Endothelial cell of hepatic sinusoid (primary cell): ENCODE measurements around the gene ABCB8.

ENCODE experiments used
- in situ Hi-C: cut with HindIII; loops from 2 replicates; pipeline ENCODE4 v1.10.0; 2017; ENCODE audit warnings: low sequenced_read_pairs

ABCB8 gene

DNA sequence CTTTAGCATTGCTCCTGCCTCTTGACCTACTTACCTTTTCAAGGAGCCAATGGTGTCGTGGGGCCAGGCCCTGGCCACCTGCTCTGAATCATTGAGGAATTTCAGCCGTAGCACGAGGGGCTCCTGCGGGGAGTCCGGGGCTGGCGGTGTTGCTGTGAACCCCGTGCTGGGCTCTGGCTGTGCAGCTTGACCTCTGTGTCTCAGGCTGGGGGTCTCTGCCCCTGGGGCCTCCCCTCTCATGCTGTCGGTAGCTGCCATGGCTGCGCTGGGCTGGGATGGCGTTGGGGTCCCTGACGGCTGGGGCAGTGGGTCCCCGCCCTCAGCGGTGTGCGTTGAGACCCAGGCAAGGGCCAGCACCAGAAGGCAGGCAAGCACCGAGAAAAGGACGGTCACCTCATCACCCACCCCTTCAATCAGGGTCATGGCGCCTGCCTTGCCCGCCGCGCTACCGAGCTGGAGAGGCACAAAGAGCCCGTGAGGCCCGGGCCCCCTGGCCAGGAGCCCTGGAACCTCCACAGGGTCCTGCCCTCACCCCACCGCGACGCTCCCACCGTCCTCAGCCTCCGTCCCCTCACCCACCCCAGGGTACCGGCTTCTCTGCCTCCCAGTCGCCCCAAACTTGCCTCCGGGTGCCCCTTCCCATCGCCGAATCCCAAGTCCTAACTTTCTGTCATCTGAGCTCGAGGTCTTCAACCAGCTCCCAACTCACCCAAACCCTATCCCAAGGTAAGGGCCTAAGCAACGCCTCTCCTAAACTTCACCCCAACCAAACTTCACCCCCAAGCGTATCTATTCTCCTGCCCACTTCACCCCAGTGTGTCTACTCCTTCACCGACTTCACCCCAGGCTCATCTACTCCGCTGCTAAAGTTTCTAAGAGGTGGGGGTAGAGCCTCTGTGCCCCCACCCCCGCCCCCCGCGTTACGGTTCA is 54.2 kb downstream of the ABCB8 start:
- in situ Hi-C loops, result no loop called here

GRCh38 chr7:151083071-151083823 is 55.0 kb downstream of the ABCB8 start, which contains the start of gene TMUB1:
TMUB1 (minus strand) TSS chr7:151083493; CDS start chr7:151082563, 930 bp downstream.
- in situ Hi-C loops, result no loop called here

- in situ Hi-C loops, result no loop called here
Measured at GRCh38 chr7:151083824-151084160, 55.5 kb downstream of the ABCB8 start.

- in situ Hi-C loops, result loop anchor here (5.0 kb wide), 2 partner anchors 53 to 82 kb away; partner anchors contain the start of gene GBX1
Measured at GRCh38 chr7:151085329-151085690, 57.1 kb downstream of the ABCB8 start.

GRCh38 chr7:151085691-151086620 is 57.7 kb downstream of the ABCB8 start, which contains the start of gene AGAP3:
AGAP3 (plus strand) TSS chr7:151086475; CDS start chr7:151086742, 267 bp downstream.
- in situ Hi-C loops, result loop anchor here (5.0 kb wide), 2 partner anchors 54 to 81 kb away; partner anchors contain the start of gene GBX1

DNA sequence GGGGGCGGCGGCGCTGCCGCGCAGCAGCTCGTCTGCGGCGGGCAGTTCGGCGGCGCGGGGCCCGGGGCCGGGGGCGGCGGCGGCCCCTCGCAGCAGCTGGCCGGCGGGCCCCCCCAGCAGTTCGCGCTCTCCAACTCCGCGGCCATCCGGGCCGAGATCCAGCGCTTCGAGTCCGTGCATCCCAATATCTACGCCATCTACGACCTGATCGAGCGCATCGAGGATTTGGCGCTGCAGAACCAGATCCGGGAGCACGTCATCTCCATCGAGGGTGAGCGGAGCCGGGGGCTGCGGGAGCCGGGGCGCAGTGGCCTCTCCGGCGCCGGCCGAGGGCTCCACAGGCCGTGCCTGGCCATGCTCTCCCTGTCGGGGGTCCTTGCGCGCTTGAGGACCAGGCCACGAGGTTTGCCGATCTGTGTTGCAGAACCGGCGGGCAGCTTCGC is 58.6 kb downstream of the ABCB8 start:
- in situ Hi-C loops, result loop anchor here (5.0 kb wide), 2 partner anchors 55 to 80 kb away; partner anchors contain the start of gene GBX1

- in situ Hi-C loops, result loop anchor here (5.0 kb wide), 2 partner anchors 55 to 80 kb away; partner anchors contain the start of gene GBX1
Measured at GRCh38 chr7:151087245-151088018, 59.2 kb downstream of the ABCB8 start.

DNA sequence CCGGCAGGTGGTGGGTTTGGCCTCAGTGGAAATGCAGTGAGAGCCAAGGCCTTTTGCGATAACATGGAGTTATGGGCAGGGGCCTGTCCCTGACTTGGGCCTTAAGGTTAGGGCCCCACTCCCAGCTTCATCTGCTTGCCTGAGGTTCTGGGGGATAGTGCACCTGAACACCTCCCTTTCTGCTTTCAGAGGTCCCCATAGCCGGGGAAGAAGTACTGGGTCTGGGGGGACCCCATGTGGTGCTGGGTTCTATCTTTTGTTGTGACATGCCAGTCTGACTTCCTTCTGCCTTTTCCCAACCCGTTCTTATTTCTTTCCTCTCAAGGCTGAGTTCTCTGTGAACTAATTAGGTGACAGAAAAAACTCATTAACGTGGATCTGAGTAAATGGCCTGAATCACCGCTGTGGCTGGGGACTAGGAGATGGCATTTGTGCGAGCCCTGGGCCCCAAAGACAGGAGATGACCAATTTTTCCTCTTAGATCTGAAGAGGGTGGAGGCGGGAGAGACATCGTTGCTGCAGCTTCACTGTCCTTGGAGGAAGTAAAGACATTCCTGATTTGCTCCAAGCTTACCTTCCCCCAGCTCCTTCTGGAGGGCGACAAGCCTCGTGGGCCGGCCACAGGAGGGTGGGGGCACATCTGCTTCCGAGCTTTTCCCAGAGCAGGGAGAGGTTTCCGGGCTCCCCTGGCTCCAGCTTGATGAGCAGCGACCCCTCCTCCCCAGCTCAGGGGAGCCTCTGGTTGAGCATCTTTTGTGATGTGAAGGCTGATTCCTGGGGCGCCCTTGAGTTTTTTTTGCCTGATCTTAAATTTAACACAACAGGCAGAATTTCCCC is 60.0 kb downstream of the ABCB8 start:
- in situ Hi-C loops, result loop anchor here (5.0 kb wide), 2 partner anchors 56 to 79 kb away; partner anchors contain the start of gene GBX1

GRCh38 chr7:151088856-151089699 is 60.8 kb downstream of the ABCB8 start:
- in situ Hi-C loops, result loop anchor here (5.0 kb wide), 2 partner anchors 57 to 78 kb away; partner anchors contain the start of gene GBX1

DNA sequence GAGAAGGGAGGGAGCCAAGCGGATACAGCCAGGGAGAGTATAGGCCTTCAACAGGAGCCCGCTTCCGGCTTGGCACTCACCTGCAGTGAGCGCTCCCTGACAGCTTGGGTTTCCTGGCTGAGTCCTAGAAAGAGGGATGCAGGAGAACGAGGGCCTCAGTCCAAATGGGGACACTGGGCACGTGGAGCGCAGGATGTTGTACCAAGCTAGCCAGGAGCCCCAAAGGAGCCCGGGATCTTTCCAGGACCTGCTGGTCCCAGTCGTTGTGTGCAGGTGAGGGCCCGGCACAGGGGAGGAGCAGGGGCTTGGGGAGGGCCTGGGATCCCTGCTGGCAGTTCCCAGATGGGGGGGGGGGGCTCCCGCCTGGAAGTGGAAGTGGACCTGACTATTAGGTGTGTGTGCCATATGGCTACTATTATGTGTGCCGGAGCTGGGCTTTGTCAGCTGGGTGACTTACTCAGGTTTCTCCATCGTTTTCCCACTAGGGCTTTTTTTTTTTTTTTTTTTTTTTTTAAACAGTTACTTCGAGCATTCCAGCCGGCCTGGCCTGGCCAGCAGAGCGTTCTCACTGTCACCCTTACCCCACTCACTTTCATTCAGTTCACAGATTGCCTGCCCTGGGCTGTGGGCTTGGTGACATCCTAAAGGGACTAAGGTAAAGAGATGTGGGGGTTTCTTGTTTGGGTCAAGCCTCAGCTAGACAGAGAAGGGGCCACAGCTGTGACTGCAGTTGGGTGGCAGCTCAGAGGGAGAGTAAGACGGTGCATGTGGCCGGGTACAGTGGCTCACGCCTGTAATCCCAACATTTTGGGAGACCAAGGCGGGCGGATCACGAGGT is 61.9 kb downstream of the ABCB8 start:
- in situ Hi-C loops, result loop anchor here (5.0 kb wide), 2 partner anchors 58 to 77 kb away; partner anchors contain the start of gene GBX1

DNA sequence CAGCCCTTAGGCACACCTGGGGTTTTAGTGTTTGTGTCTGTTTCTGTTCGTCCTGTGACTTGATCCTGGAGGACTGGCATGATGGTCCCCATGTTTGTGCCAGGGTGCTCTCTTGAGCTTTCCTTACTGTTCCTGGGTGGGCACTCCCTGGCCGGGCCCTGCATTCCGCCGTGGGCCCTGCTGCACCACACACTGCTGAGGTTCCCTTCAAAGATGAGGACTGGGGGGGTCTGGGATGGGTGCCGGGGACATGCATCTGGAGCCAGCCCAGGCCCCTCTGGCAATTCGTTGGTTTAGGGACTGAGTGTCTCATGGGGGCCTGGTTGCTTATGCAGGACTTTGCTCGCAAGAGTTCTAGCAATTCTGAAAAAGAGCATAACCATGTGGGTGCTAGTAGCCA is 62.8 kb downstream of the ABCB8 start:
- in situ Hi-C loops, result no loop called here

GRCh38 chr7:151091431-151091830 is 63.2 kb downstream of the ABCB8 start:
- in situ Hi-C loops, result no loop called here

DNA sequence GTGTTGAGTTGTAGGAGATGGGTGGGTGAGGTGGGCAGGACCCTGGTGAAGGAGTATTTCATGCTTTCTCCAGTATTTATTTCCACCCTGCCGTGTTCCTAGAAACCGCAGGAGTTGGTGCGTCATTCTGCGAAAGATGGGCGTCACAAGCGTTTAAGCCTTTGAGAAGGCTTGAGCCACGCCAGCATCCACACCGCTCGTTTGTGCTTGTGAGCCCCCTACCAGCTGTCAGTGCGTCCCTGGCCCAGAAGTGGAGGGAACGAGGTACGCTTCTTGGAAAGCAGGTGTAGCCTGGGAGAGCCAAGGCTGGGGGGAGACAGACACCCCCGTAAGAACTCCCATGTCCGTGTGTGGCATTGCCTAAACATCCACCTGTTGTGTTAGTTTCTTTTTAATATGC is 63.7 kb downstream of the ABCB8 start:
- in situ Hi-C loops, result no loop called here

GRCh38 chr7:151093748-151094147 is 65.5 kb downstream of the ABCB8 start:
- in situ Hi-C loops, result no loop called here

GRCh38 chr7:151094675-151095074 is 66.4 kb downstream of the ABCB8 start:
- in situ Hi-C loops, result no loop called here

DNA sequence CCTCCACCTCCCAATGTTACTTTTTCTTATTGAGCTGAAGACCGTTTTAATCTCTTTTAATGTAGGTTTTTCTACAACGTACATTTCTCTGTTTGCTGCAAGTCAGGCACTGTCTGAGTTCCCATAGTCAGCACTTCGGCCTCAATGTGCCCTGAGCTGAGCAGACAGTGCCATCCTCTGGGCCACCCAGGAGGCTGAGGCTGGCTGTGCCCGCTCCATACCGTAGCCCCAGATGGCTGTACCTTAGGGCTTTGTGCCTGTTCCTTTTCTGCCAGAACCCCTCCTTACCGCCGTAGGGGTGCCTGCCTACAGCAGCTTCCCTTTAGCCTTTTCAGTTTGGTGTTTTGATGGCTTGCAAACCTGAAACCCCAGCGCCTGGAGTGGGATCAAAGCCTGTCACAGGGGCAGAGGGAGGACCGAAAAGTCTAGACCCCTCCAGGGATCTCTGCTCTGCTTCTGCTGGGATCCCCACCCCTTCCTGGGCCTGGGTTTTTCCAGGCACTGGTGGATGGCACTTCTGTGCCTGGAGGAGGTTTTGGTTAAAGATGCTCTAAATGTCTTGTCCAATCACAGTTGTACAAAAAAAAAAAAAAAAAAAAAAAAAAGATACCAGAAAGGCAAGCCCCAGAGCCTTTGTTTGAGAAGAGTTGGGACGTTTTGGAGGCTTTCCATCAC is 67.0 kb downstream of the ABCB8 start:
- in situ Hi-C loops, result no loop called here
